Suprapubic skin (tissue), 4 donors: ENCODE measurements around the gene CDH8.

Source experiments
- CTCF ChIP-seq, 2 donors: fragments of 200-600 bp in 1 of 2; fragments of 450-650 bp in 1 of 2; sonication (generic) in 1 of 2; IDR thresholded peaks; one replicate each; pipeline ENCODE4 v1.5.1; 2016 to 2019; ENCODE audit warnings: antibody characterized with exemption in 2 of 2, mild to moderate bottlenecking in 1 of 2, moderate library complexity in 1 of 2
- EP300 ChIP-seq: sonication (generic); formaldehyde crosslinking; IDR thresholded peaks from one replicate; pipeline ENCODE4 v1.6.1; 2017; ENCODE audit warnings: antibody characterized with exemption
- POLR2A ChIP-seq, 2 donors: fragments of 450-650 bp; IDR thresholded peaks; one replicate each; pipeline ENCODE4 v1.6.1; 2017; ENCODE audit warnings: antibody characterized with exemption in 2 of 2, mild to moderate bottlenecking in 2 of 2, moderate library complexity in 2 of 2
- POLR2AphosphoS5 ChIP-seq, 3 donors: sonication (generic); formaldehyde crosslinking; IDR thresholded peaks; one replicate each; pipeline ENCODE4 v1.6.1; 2017; ENCODE audit warnings: antibody characterized with exemption in 3 of 3

DNA sequence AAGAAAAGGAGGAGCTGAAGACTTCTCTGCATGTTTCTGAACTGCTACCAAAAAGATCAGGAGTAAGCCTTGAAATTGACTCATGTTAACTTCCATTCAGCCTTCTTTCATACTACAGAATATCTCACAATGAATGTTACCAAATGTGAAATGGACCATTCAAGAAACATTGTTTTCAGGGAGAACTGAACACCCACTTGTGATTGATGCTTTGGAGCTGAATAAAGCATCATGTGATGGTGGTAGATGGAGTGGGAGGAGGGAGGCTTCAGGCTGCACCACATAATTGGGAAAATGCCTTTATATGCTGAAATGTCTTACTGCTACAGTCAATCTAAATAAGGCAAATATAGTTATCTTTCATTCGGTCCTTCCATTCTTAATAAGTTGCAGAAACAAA, 127.8 kb downstream of the CDH8 start:
- TF ChIP-seq CTCF (IDR thresholded peaks at IDR 0.05): no peak
- no peak for TF ChIP-seq POLR2AphosphoS5 (IDR thresholded peaks at IDR 0.05)
- no peak for TF ChIP-seq EP300
- TF ChIP-seq POLR2A (IDR thresholded peaks at IDR 0.05): no peak
